Endothelial cell of umbilical vein (primary cell): ENCODE data around the gene GPR25. TPM values are rescaled to one million over a fixed set of nuclear protein-coding genes. Genes with fewer than 3 reads are reported as not detected.

Source experiments
- BruUV-seq: library from RNA; stranded (reverse); fragments of 400-500 nt; replicated peaks from 2 replicates; lab custom pipeline; 2021; lab: Mats Ljungman, UMichigan
- CTCF ChIA-PET: fragments of 300-600, 350-600 bp; sonication (Branson Sonifier 250); formaldehyde crosslinking; loops from one replicate; lab custom pipeline; 2021; ENCODE audit warnings: antibody characterized with exemption, inconsistent platforms; lab: Charles Lee
- POLR2A ChIA-PET: fragments of 300-600, 350-600 bp; sonication (Branson Sonifier 250); formaldehyde crosslinking; loops from one replicate; lab custom pipeline; 2021; ENCODE audit warnings: antibody characterized with exemption, inconsistent platforms; lab: Charles Lee
- DNase-seq: peaks from one replicate; pipeline ENCODE4 v3.0.0-alpha.2; 2011; ENCODE audit warnings: low read depth, low spot score
- FAIRE-seq: peaks from 2 replicates; lab custom pipeline; 2011; peaks lifted over from hg19 to GRCh38; lab: Jason Lieb, UNC
- H2AFZ ChIP-seq: 2 replicates; pipeline ENCODE4 v1.6.0; 2012; ENCODE audit warnings: low read depth, low read length, control low read depth, inconsistent platforms
- H3K27ac ChIP-seq: 2 replicates; pipeline ENCODE4 v1.5.1; 2011; ENCODE audit warnings: low read depth, mild to moderate bottlenecking, control low read depth, low read length, moderate library complexity; ENCODE audit not compliant: insufficient read depth
- H3K27me3 ChIP-seq, 2 experiments: 2 replicates each; pipeline versions ENCODE4 v1.6.0 to v1.6.1; 2011; ENCODE audit warnings: low read length in 2 of 2, mixed read lengths in 1 of 2; ENCODE audit not compliant: control insufficient read depth in 2 of 2, insufficient read depth in 2 of 2
- H3K36me3 ChIP-seq, 2 experiments: 2 replicates in 1 of 2; 3 replicates in 1 of 2; pipeline ENCODE4 v1.5.1; 2011; ENCODE audit warnings: low read length in 2 of 2, mild to moderate bottlenecking in 1 of 2, moderate library complexity in 1 of 2; ENCODE audit not compliant: control insufficient read depth in 2 of 2, insufficient read depth in 2 of 2; ENCODE audit errors: extremely low read depth in 1 of 2
- H3K4me1 ChIP-seq: 3 replicates; pipeline ENCODE4 v1.5.1; 2011; ENCODE audit warnings: mild to moderate bottlenecking, low read length; ENCODE audit not compliant: control insufficient read depth, insufficient read depth; ENCODE audit errors: extremely low read depth
- H3K4me2 ChIP-seq: 2 replicates; pipeline ENCODE4 v1.6.1; 2011; ENCODE audit warnings: low read length, control low read depth, mixed read lengths; ENCODE audit not compliant: insufficient read depth
- H3K4me3 ChIP-seq, 3 experiments: fragments of 200-600 bp in 1 of 3; sonication (generic), shearing (Covaris generic) in 1 of 3; replicated peaks in 1 of 3; 2 replicates each; pipeline ENCODE4 v1.5.1; 2011 to 2016; ENCODE audit warnings: control low read depth in 3 of 3, low read length in 3 of 3, mild to moderate bottlenecking in 2 of 3, inconsistent platforms in 1 of 3, low read depth in 1 of 3, moderate library complexity in 1 of 3; ENCODE audit not compliant: insufficient read depth in 1 of 3
- H3K79me2 ChIP-seq: 2 replicates; pipeline ENCODE4 v1.6.0; 2012; ENCODE audit warnings: low read length, inconsistent platforms; ENCODE audit not compliant: control insufficient read depth, insufficient read depth
- H3K9ac ChIP-seq: replicated peaks from 2 replicates; pipeline ENCODE3; 2011; ENCODE audit warnings: low read length, control low read depth; ENCODE audit not compliant: insufficient read depth; ENCODE audit errors: extremely low read depth
- H3K9me1 ChIP-seq: replicated peaks from 3 replicates; pipeline ENCODE4 v1.6.0; 2011; ENCODE audit warnings: mild to moderate bottlenecking, low read length; ENCODE audit not compliant: control insufficient read depth, insufficient read depth; ENCODE audit errors: extremely low read depth
- H3K9me3 ChIP-seq: replicated peaks from 2 replicates; pipeline ENCODE4 v1.5.1; 2012; ENCODE audit warnings: low read length, inconsistent platforms; ENCODE audit not compliant: control insufficient read depth, insufficient read depth
- H4K20me1 ChIP-seq: replicated peaks from 2 replicates; pipeline ENCODE3; 2011; ENCODE audit warnings: mild to moderate bottlenecking, low read length; ENCODE audit not compliant: control insufficient read depth, insufficient read depth; ENCODE audit errors: extremely low read depth
- CTCF ChIP-seq, 2 donors: IDR thresholded peaks; 1 replicate in 1 of 2; 2 replicates in 1 of 2; pipeline ENCODE4 v1.5.1; 2011; ENCODE audit warnings: low read length in 2 of 2, mild to moderate bottlenecking in 2 of 2, moderate library complexity in 2 of 2, control low read depth in 1 of 2, inconsistent platforms in 1 of 2, low read depth in 1 of 2; ENCODE audit not compliant: insufficient read depth in 1 of 2; ENCODE audit errors: extremely low read depth in 1 of 2
- EZH2 ChIP-seq: IDR thresholded peaks from 2 replicates; pipeline ENCODE4 v1.6.1; 2012; ENCODE audit warnings: borderline replicate concordance, low read depth, mild to moderate bottlenecking, moderate library complexity, low read length, inconsistent platforms; ENCODE audit not compliant: severe bottlenecking
- FOS ChIP-seq: IDR thresholded peaks from 2 replicates; pipeline ENCODE4 v1.6.1; 2011; ENCODE audit warnings: mild to moderate bottlenecking, low read length, moderate library complexity, borderline replicate concordance; ENCODE audit not compliant: insufficient read depth
- JUN ChIP-seq: IDR thresholded peaks from 2 replicates; pipeline ENCODE4 v1.6.1; 2011; ENCODE audit warnings: borderline replicate concordance, low read depth; ENCODE audit not compliant: insufficient read length, insufficient read depth
- MAX ChIP-seq: IDR thresholded peaks from 2 replicates; pipeline ENCODE4 v1.6.1; 2011; ENCODE audit not compliant: insufficient read depth, insufficient read length
- MYC ChIP-seq: IDR thresholded peaks from one replicate; pipeline ENCODE4 v1.6.1; 2011; ENCODE audit warnings: mild to moderate bottlenecking, low read depth, low read length
- POLR2A ChIP-seq: IDR thresholded peaks from 2 replicates; pipeline ENCODE4 v1.6.1; 2012; ENCODE audit warnings: low read depth, mild to moderate bottlenecking, control low read depth, low read length
- dilution Hi-C: fragments of 300-500 bp; cut with MboI; formaldehyde crosslinking; loops from one replicate; pipeline ENCODE4 v1.15.0; 2019; ENCODE audit warnings: low sequenced_read_pairs; ENCODE audit not compliant: extremely low pct_ligation_motif_present
- intact Hi-C: fragments of 100-400 bp; cut with micrococcal nuclease; formaldehyde crosslinking; loops from one replicate; pipeline ENCODE4 v1.10.0; 2022
- polyA plus RNA-seq, 4 experiments: library from polyadenylated mRNA; depleted of rRNA in 3 of 4; stranded (reverse) in 3 of 4; unstranded in 1 of 4; fragments of >200 nt; gene quantifications; 2 replicates each; pipeline versions ENCODE4 v1.2.1 to v1.2.3, GENCODE V29; 2011 to 2012; ENCODE audit warnings: missing spikeins in 1 of 4
- total RNA-seq: library from RNA; stranded (reverse); gene quantifications from 2 replicates; pipeline ENCODE4 v1.2.3, GENCODE V29; 2021

Gene GPR25
- total and polyA plus RNA-seq, 2 donors (not counting 3 experiments of a cell fraction or from before 2014, with no cell fraction given): not detected

GRCh38 chr1:200909071-200909470 is 36.3 kb downstream of the GPR25 start:
- Histone ChIP-seq H3K9me3 (no peaks in the 10 kb centered on the region), H3K27ac (no peak overlapping the region), H3K9ac (no peak overlapping the region), H3K4me2 (no peak overlapping the region), H3K36me3 (no peaks in the 10 kb centered on the region), H3K4me1 (no peaks in the 10 kb centered on the region), H4K20me1 (no peaks in the 10 kb centered on the region), H3K4me3 (no peak overlapping the region), H3K9me1 (no peaks in the 10 kb centered on the region), H2AFZ (no peak overlapping the region), H3K79me2 (no peaks in the 10 kb centered on the region), H3K27me3 (peaks cover 0 to 3% of the 10 kb centered on the region in 2 experiments)
- DNase-seq (no peak), FAIRE-seq (no peak)
- intact Hi-C loops: no loop called here
- POLR2A ChIA-PET: no interaction called here
- BruUV-seq: no TSS peak
- CTCF ChIA-PET: no interaction called here
- dilution Hi-C loops: no loop called here
- TF ChIP-seq MYC (no peak), EZH2 (no peak), FOS (no peak), JUN (no peak), CTCF (IDR thresholded peaks at IDR 0.05; ENCODE audit: extremely low read depth in 1 of 2, insufficient read depth in 1 of 2, low read depth in 1 of 2, low read length in 2 of 2) (no peak), POLR2A (no peak), MAX (no peak)
